GM18499 (cell line): Measurements from ENCODE around the gene ZAR1.
A peak's percentile ranks its signal among the peaks of the same experiment; 100 is the strongest.

Experiments used
- ATAC-seq: cut with Tn5 transposase; IDR thresholded peaks from one replicate; pipeline ENCODE4 v1.9.1; 2021; ENCODE audit warnings: moderate number of reproducible peaks; ENCODE audit not compliant: insufficient read depth, unreplicated experiment

Gene ZAR1

GRCh38 chr4:48484494-48485168, 5.4 kb upstream of the ZAR1 start:
- no peak for ATAC-seq

GRCh38 chr4:48489683-48490011, 405 bp upstream of the ZAR1 start:
- no peak for ATAC-seq

GRCh38 chr4:48490680-48491513, 845 bp downstream of the ZAR1 start:
- no peak for ATAC-seq

- ATAC-seq: no peak
Measured at GRCh38 chr4:48491514-48492176, 1.6 kb downstream of the ZAR1 start.

GRCh38 chr4:48493452-48494100, 3.5 kb downstream of the ZAR1 start:
- no peak for ATAC-seq

- ATAC-seq: no peak
Measured at GRCh38 chr4:48495941-48496340, 5.9 kb downstream of the ZAR1 start.

GRCh38 chr4:48498895-48499294, 8.8 kb downstream of the ZAR1 start:
- no peak for ATAC-seq

- ATAC-seq: peak; percentile 80
Measured at GRCh38 chr4:48499551-48500066, 9.6 kb downstream of the ZAR1 start.

GRCh38 chr4:48503233-48504025, 13.4 kb downstream of the ZAR1 start:
- no peak for ATAC-seq

- ATAC-seq: no peak
Measured at GRCh38 chr4:48504026-48504330, 13.9 kb downstream of the ZAR1 start.

GRCh38 chr4:48504352-48504751, 14.3 kb downstream of the ZAR1 start:
- ATAC-seq: no peak

- ATAC-seq: no peak
Measured at GRCh38 chr4:48506716-48507115, 16.7 kb downstream of the ZAR1 start.

- ATAC-seq: no peak
Measured at GRCh38 chr4:48509543-48509942, 19.5 kb downstream of the ZAR1 start.

GRCh38 chr4:48518143-48518542, 28.1 kb downstream of the ZAR1 start:
- ATAC-seq: no peak

- no peak for ATAC-seq
Measured at GRCh38 chr4:48526406-48526805, 36.4 kb downstream of the ZAR1 start.

- no peak for ATAC-seq
Measured at GRCh38 chr4:48538358-48538757, 48.3 kb downstream of the ZAR1 start.

GRCh38 chr4:48539597-48539996, 49.5 kb downstream of the ZAR1 start:
- ATAC-seq: no peak

GRCh38 chr4:48542888-48543287, 52.8 kb downstream of the ZAR1 start:
- ATAC-seq: no peak

GRCh38 chr4:48543796-48544195, 53.7 kb downstream of the ZAR1 start:
- ATAC-seq: no peak
